T-helper 2 cell treated with Interferon-gamma antibody and Interleukin-4, amounts not matched to agents 5 μg/mL and 100 μg/mL, for 36 hours (primary cell): ENCODE measurements around the gene ATG9A.

ENCODE experiments used
- DNase-seq: peaks from one replicate; pipeline ENCODE4 v3.0.0; 2021; ENCODE audit warnings: low spot score
- H3K27ac Mint-ChIP-seq: one replicate; pipeline ENCODE4 v1.8.0; 2021; ENCODE audit warnings: mild to moderate bottlenecking, mixed read lengths
- H3K27me3 Mint-ChIP-seq: one replicate; pipeline ENCODE4 v1.8.0; 2021; ENCODE audit warnings: low read depth, mixed read lengths
- H3K36me3 Mint-ChIP-seq: one replicate; pipeline ENCODE4 v1.8.0; 2021; ENCODE audit warnings: low read depth, mixed read lengths
- H3K4me1 Mint-ChIP-seq: one replicate; pipeline ENCODE4 v1.8.0; 2021; ENCODE audit warnings: low read depth, mixed read lengths
- H3K4me3 Mint-ChIP-seq: one replicate; pipeline ENCODE4 v1.8.0; 2022; ENCODE audit warnings: mild to moderate bottlenecking, moderate library complexity, mixed read lengths
- H3K9me3 Mint-ChIP-seq: one replicate; pipeline ENCODE4 v1.8.0; 2021; ENCODE audit warnings: mixed read lengths

Gene ATG9A

DNA sequence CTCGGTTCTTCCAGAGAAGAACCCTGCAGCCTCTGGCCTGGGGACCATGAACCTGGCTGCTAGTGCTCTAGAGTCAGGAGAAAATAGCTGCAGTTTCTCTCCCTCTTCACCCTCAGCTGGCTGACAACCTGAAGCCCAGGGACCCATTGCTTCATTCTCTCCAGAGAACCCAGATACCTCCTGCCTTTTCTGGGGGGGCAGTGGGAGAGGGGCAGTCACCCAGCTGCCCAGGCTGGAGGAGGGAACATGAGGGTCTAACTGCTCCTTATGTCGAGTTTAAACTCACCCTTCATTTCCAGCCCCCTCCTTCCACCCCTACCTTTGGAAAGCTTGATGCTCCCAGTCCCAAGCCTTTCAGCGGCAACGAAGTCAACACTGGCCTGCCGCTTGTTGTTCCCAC is 30.5 kb downstream of the ATG9A start:
- H3K36me3 Mint-ChIP-seq, result no peaks in the 10 kb centered on the region
- no peak overlapping the region for H3K4me3 Mint-ChIP-seq
- DNase-seq, result no peak
- H3K9me3 Mint-ChIP-seq, result no peaks in the 10 kb centered on the region
- peaks cover 5% of the 10 kb centered on the region for H3K4me1 Mint-ChIP-seq
- peaks cover 4% of the 10 kb centered on the region for H3K27me3 Mint-ChIP-seq
- H3K27ac Mint-ChIP-seq, result no peak overlapping the region

DNA sequence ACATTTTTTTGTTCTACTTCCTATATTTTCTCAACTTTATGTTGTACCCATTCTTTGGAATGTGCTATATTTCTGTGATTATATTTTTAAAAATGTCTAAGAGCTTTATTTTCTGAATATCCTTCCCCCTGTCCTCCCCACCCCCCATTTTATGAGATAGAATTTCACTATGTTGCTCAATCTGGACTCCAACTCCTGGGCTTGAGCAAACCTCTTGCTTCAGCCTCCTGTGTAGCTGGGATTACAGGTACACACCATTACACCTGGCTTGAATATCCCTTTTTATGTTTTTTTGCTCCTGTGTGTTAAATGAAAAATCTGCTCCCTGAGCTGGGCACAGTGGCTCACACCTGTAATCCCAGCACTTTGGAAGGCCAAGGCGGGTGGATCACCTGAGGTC is 32.0 kb downstream of the ATG9A start:
- H3K36me3 Mint-ChIP-seq, result no peaks in the 10 kb centered on the region
- H3K27me3 Mint-ChIP-seq, result peaks cover 4% of the 10 kb centered on the region
- no peaks in the 10 kb centered on the region for H3K9me3 Mint-ChIP-seq
- no peak overlapping the region for H3K27ac Mint-ChIP-seq
- no peak overlapping the region for H3K4me3 Mint-ChIP-seq
- no peak for DNase-seq
- H3K4me1 Mint-ChIP-seq, result peaks cover 5% of the 10 kb centered on the region

DNA sequence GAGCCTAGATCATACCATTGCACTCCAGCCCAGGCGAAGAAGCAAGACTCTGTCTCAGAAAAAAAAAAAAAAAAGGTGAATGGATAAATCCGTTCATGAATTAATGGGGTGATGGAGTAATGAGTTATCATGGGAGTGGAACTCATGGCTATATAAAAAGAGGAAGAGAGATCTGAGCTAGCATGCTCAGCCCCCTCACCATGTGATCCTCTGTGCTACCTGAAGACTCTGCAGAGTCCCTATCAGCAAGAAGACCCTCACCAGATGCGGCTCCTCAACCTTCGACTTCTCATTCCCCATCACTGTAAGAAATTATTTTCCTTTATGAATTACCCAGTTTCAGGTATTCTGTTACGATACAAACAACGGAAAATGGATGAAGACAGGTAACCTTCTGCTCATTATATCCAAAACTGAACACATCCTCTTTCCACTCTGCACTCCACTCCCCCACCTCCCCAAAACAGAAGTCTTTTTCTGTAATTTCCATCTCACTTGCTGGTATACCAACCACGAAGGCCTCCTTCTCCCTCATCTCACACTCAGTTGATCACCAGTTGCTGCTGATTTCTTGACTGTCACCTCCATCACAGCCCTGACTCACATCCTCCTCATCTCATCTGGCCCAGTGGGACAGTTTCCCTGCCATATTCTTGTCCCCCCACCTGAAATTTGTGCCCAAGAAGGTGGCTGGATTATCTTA is 42.5 kb downstream of the ATG9A start:
- Mint-ChIP-seq H3K27me3 (no peaks in the 10 kb centered on the region), H3K4me3 (no peak overlapping the region), H3K4me1 (peaks cover 4% of the 10 kb centered on the region), H3K36me3 (peaks cover 26% of the 10 kb centered on the region), H3K9me3 (no peaks in the 10 kb centered on the region), H3K27ac (peak overlapping the region; percentile 2)
- DNase-seq, result no peak

DNA sequence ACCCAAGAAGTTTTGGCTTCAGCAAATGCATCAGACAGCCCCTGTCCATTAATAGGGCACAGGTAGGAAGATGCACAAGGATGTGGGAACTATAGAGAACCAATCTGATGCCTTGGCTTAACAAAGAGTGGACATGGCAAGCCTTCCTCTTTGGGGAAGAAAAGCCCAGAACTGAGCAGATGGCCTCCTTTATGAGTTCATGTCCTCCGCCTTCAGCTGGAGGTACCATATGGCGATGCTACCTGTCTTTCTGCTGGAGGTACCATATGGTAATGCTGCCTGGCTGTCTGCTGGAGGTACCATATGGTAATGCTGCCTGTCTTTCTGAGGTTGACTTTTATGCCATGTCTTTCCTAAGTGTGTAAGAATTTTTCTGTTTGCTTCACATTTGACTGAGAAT is 45.3 kb downstream of the ATG9A start:
- no peaks in the 10 kb centered on the region for H3K9me3 Mint-ChIP-seq

DNA sequence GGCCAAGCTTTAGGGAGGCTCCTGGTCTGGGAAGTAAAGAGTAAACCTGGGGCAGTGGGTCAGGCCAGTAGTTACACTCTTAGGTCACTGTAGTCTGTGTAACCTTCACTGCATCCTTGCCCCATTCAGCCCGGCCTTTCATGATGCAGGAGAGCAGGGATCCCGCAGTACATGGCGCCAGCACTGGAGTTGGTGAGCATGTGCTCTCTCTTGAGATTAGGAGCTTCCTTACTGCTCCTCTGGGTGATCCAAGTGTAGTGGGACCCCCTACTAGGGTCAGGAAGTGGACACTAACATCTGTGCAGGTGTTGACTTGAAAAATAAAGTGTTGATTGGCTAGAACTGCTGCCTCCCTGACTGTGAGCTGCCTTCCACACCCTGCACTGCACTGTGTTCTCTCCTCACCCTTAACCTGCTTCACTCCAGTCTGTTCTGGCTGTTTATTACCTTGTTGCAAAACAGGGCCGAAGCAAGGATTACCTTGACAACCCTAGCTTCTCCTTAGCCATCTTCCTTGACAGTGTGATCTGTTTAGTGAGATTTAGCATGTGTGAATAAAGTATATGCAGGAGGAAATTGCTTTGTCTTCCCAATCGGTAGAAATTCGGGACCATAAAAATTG is 46.2 kb downstream of the ATG9A start:
- H3K4me3 Mint-ChIP-seq, result no peak overlapping the region
- H3K36me3 Mint-ChIP-seq, result peaks cover 44% of the 10 kb centered on the region
- peak overlapping the region; percentile 39 for H3K27ac Mint-ChIP-seq
- H3K4me1 Mint-ChIP-seq, result peaks cover 32% of the 10 kb centered on the region
- H3K9me3 Mint-ChIP-seq, result no peaks in the 10 kb centered on the region
- H3K27me3 Mint-ChIP-seq, result no peaks in the 10 kb centered on the region
- DNase-seq, result no peak

More for the DNA sequence above, 45.3 kb downstream of the ATG9A start:
- Mint-ChIP-seq H3K36me3 (peaks cover 43% of the 10 kb centered on the region), H3K27me3 (no peaks in the 10 kb centered on the region), H3K4me3 (no peak overlapping the region), H3K27ac (no peak overlapping the region), H3K4me1 (peaks cover 27% of the 10 kb centered on the region)
- no peak for DNase-seq

DNA sequence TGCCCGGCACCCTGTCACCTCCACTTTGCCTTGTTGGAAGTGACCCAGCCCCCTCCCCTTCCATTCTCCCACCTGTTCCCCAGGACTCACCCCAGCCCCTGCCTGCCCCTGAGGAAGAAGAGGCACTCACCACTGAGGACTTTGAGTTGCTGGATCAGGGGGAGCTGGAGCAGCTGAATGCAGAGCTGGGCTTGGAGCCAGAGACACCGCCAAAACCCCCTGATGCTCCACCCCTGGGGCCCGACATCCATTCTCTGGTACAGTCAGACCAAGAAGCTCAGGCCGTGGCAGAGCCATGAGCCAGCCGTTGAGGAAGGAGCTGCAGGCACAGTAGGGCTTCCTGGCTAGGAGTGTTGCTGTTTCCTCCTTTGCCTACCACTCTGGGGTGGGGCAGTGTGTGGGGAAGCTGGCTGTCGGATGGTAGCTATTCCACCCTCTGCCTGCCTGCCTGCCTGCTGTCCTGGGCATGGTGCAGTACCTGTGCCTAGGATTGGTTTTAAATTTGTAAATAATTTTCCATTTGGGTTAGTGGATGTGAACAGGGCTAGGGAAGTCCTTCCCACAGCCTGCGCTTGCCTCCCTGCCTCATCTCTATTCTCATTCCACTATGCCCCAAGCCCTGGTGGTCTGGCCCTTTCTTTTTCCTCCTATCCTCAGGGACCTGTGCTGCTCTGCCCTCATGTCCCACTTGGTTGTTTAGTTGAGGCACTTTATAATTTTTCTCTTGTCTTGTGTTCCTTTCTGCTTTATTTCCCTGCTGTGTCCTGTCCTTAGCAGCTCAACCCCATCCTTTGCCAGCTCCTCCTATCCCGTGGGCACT is 46.9 kb downstream of the ATG9A start:
- DNase-seq, result no peak
- no peaks in the 10 kb centered on the region for H3K9me3 Mint-ChIP-seq
- peak overlapping the region; percentile 39 for H3K27ac Mint-ChIP-seq
- H3K4me3 Mint-ChIP-seq, result no peak overlapping the region
- peaks cover 32% of the 10 kb centered on the region for H3K4me1 Mint-ChIP-seq
- H3K36me3 Mint-ChIP-seq, result peaks cover 44% of the 10 kb centered on the region
- H3K27me3 Mint-ChIP-seq, result no peaks in the 10 kb centered on the region

DNA sequence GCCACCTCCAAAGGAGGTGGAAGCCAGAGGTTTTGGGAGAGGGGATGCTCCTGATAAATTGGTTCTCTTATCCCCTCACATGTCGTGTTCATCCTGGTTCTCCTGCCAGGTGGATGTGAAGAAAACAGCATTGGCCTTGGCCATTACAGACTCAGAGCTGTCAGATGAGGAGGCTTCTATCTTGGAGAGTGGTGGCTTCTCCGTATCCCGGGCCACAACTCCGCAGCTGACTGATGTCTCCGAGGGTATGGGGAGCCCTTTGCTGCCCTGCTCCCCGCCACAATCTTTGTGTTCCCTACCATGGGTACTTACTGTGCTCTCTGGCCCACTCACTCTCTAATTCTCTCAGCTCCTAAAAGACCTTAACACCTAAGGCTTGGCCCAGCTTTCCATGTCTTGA is 47.9 kb downstream of the ATG9A start:
- Mint-ChIP-seq H3K27ac (peak overlapping the region; percentile 68), H3K4me1 (peaks cover 38% of the 10 kb centered on the region), H3K27me3 (no peaks in the 10 kb centered on the region), H3K9me3 (no peaks in the 10 kb centered on the region), H3K36me3 (peaks cover 40% of the 10 kb centered on the region), H3K4me3 (no peak overlapping the region)
- DNase-seq, result no peak

DNA sequence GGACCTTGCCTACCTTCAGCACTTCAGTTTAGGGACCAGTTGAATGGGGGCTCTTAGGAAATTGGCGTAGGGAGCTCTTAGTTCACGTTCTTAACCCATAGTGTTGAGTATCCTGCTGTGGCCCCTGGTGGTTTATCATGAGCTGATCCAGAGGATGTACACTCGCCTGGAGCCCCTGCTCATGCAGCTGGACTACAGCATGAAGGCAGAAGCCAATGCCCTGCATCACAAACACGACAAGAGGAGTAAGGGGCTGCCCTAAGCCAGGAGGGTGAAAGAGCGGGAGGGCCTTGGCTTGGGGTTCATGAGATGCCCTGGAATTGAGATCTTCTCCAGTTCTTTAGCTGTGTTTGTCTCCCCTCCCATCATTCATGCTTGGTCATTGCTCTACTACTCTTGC is 48.5 kb downstream of the ATG9A start:
- Mint-ChIP-seq H3K27ac (peak overlapping the region; percentile 60), H3K4me3 (peak overlapping the region; percentile 97), H3K4me1 (peaks cover 41% of the 10 kb centered on the region), H3K36me3 (peaks cover 39% of the 10 kb centered on the region), H3K9me3 (no peaks in the 10 kb centered on the region), H3K27me3 (no peaks in the 10 kb centered on the region)
- no peak for DNase-seq

DNA sequence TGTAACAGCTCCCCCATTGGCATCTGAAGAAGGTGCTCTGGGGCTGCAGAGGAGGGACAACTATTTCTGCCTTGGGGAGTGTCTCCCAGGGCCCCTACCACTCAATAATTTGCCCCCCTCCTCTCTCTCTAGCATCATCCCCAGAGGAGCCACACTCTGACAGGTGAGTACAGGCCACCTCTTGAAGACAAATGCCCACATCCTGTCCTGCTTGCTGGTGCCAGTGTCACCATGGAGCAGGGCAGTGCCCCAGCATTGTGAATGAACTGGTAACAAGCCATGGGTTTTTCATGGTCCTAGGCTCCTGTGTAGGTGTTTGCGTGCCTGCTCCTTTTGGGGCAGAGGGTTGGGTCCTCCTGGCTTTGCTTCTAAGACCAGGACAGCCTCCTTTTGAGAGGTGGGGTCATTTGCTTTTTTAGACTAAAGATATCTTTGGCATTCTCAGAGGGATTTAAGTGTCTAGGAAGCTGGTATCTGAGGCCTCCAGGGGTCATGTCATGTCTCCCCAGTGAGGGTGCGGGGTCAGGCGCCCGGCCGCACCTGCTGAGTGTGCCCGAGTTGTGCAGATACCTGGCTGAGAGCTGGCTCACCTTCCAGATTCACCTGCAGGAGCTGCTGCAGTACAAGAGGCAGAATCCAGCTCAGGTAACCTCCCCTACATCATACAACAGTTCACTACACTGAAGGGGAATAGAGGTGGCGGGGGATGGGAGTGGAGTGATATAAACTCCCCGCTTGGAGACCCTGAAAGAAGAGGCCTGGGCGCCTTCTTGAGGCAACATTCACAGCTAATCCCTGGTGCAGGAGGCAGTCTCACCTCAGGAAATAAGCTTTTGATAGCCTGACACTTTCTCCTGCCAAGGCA is 49.6 kb downstream of the ATG9A start:
- Mint-ChIP-seq H3K27ac (peak overlapping the region; percentile 93), H3K36me3 (peaks cover 35% of the 10 kb centered on the region), H3K9me3 (no peaks in the 10 kb centered on the region), H3K27me3 (no peaks in the 10 kb centered on the region), H3K4me3 (peak overlapping the region; percentile 97), H3K4me1 (peaks cover 50% of the 10 kb centered on the region)
- no peak for DNase-seq

DNA sequence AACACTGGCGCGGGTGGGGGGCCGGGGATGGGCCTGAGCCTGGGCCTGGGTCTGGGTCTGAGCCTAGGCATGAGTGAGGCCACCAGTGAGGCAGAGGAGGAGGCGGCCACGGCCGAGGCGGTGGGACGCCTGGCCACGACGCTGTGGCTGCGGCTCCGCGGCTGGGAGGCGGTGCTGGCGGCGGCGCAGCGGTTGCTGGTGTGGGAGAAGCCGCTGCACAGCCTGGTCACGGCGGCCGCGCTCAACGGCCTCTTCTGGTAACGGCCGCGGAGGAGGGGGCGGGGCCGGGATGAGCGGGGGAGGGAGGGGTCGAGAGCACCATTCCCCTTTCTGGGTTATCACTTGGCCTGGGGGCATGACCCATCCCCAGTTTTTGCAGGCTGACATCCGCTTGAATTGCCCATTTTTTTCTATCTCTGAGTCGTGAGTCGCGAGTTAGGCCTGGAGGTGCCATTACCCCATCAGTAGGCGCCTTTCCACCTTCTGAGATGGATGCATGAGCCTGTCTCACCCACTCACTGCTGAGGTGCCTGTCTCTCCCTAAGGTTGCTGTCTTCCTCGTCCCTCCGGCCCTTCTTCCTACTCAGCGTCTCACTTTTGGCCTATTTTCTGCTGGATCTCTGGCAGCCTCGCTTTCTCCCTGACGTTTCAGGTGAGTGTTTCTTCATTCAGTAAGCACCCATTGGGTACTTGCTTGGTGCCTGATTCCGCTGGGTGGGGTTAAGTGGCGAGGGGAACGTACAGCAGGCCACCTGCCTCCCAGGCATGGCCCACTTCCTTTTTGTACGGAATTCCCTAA is 50.9 kb downstream of the ATG9A start:
- peaks cover 37% of the 10 kb centered on the region for H3K36me3 Mint-ChIP-seq
- no peak for DNase-seq
- H3K27ac Mint-ChIP-seq, result peak overlapping the region; percentile 93
- H3K4me1 Mint-ChIP-seq, result peaks cover 57% of the 10 kb centered on the region
- no peaks in the 10 kb centered on the region for H3K9me3 Mint-ChIP-seq
- H3K4me3 Mint-ChIP-seq, result peak overlapping the region; percentile 97
- no peaks in the 10 kb centered on the region for H3K27me3 Mint-ChIP-seq

DNA sequence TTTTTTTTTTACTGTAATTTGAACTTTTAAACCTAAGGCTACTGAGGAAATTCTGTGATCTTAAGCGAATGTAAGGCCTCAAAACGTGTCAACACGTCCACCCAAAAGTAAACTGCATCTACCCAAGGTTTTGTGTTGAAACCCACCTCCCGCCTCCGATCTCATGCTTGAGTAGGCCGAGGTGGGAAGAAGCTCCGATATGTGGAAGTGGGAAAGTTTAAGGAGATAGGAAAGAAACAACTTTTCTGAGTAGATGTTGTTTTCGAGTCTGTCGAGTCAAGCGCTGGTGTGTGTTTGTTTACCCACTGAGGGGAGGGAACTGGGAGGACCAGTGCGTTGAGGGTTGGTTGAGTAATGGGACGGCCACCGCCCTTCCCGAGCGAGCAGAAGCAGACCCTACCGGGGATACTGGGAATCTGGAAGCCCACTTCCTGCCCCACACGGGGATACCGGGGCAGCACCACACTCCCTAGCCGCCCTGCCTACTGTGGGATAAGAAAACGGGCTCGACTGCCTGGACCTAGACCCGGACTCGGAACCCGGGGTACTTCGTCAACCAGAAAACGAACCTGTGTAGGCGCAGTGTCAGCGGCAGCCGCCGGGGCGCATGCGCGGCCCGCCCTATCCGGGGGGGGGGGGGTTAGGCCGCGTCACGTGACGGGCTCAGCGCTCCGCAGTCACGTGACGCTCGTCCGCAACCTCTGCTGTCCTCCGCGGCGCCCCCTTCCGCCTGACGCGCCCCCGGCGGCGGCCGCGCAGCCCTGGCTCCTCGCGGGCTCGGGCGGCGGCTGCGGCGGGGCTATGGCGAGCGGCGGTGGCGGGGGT is 51.7 kb downstream of the ATG9A start, which contains the start of gene RETREG2:
Gene RETREG2, plus strand, starts transcription at position 724 of the 825 bp plus-strand sequence. Its CDS starts 78 bp downstream, at position 802.
- H3K4me1 Mint-ChIP-seq, result peaks cover 54% of the 10 kb centered on the region
- peaks cover 32% of the 10 kb centered on the region for H3K36me3 Mint-ChIP-seq
- peak; percentile 79 for DNase-seq
- peak within 1 kb of the TSS; percentile 97 for H3K4me3 Mint-ChIP-seq
- H3K27ac Mint-ChIP-seq, result peak within 1 kb of the TSS; percentile 93
- H3K9me3 Mint-ChIP-seq, result no peaks in the 10 kb centered on the region
- no peaks in the 10 kb centered on the region for H3K27me3 Mint-ChIP-seq

DNA sequence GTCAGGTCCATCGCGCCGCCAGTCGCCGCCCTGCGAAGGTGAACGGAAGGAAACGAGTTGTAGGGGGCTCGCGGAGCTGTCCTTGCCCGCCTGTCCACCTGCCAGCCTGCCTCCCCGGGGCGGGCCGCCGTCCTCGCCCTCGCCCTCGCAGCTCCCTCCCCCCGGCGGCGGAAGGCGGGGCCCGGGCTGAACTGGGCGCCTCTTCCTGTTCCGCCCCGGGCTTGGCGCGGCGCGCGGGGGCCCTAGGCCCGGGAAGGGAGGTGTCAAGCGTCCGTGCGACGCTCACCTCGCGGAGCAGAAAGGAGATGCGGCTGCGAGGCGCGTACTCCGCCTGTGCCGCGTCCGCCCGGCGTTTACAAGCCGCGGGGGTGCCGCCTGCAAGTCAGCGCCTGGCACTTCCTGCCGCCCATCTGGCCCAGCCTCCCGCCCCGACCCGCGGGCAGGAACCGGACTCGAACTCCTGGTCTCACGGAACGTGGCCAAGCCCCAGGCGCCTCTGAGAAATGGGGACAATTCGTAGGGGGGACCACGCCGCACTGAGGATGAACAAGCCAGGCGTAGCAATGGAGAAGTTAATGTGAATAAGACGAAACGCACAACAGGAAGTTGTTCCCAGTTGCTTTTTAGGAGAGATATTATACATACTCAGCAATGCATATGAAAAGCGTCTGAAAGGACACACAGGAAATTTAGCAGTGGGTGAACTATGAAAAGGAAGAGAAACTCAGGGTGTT is 52.5 kb downstream of the ATG9A start, which contains the start of gene CNPPD1:
Gene CNPPD1, minus strand, starts transcription at position 108 of the 734 bp plus-strand sequence. Its CDS starts 97 bp downstream, at position 11.
- H3K4me3 Mint-ChIP-seq, result peak within 1 kb of the TSS; percentile 84
- H3K36me3 Mint-ChIP-seq, result peaks cover 36% of the 10 kb centered on the region
- no peaks in the 10 kb centered on the region for H3K27me3 Mint-ChIP-seq
- DNase-seq, result peak; percentile 92
- H3K9me3 Mint-ChIP-seq, result no peaks in the 10 kb centered on the region
- H3K4me1 Mint-ChIP-seq, result peaks cover 53% of the 10 kb centered on the region
- H3K27ac Mint-ChIP-seq, result peak within 1 kb of the TSS; percentile 93
